Thyroid gland (tissue), 4 donors: ENCODE measurements around the gene KYNU.
"Not testable (repeated sequence)": the region's sequence is repeated elsewhere in the genome, so short reads cannot be mapped to it uniquely, and the experiment has no call there.

Experiments
- POLR2A ChIP-seq, 2 donors: fragments of 450-650 bp; IDR thresholded peaks; one replicate each; pipeline ENCODE4 v1.6.1; 2017; ENCODE audit warnings: antibody characterized with exemption in 2 of 2, mild to moderate bottlenecking in 2 of 2, moderate library complexity in 1 of 2
- TF ChIP-seq, protein P1 (sequence below), 6 experiments: fragments of 200-600 bp in 3 of 6; fragments of 450-650 bp in 3 of 6; sonication (generic) in 3 of 6; IDR thresholded peaks; one replicate each; pipeline ENCODE4 v1.5.1; 2016 to 2019; ENCODE audit warnings: antibody characterized with exemption in 6 of 6, mild to moderate bottlenecking in 2 of 6, inconsistent platforms in 1 of 6, moderate library complexity in 1 of 6

DNA sequence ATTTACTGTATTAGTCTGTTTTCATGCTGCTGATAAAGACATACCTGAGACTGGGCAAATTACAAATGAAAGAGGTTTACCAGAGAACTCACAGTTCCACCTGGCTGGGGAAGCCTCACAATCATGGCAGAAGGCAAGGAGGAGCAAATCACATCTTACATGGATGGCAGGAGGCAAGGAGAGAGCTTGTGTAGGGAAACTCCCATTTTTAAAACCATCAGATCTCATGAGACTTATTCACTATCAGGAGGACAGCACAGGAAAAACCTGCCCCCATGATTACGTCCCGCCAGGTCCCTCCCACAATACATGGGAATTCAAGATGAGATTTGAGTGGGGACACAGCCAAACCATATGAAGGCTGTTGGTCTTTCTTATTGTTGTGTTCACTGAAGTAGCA, 72.9 kb downstream of the KYNU start:
- TF ChIP-seq POLR2A (IDR thresholded peaks at IDR 0.05) = not testable (repeated sequence)
- TF ChIP-seq, protein P1, sequence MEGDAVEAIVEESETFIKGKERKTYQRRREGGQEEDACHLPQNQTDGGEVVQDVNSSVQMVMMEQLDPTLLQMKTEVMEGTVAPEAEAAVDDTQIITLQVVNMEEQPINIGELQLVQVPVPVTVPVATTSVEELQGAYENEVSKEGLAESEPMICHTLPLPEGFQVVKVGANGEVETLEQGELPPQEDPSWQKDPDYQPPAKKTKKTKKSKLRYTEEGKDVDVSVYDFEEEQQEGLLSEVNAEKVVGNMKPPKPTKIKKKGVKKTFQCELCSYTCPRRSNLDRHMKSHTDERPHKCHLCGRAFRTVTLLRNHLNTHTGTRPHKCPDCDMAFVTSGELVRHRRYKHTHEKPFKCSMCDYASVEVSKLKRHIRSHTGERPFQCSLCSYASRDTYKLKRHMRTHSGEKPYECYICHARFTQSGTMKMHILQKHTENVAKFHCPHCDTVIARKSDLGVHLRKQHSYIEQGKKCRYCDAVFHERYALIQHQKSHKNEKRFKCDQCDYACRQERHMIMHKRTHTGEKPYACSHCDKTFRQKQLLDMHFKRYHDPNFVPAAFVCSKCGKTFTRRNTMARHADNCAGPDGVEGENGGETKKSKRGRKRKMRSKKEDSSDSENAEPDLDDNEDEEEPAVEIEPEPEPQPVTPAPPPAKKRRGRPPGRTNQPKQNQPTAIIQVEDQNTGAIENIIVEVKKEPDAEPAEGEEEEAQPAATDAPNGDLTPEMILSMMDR (IDR thresholded peaks at IDR 0.05) = not testable (repeated sequence)
